GM23338 (cell line): Measurements from ENCODE around the gene MAD1L1. TPM values are rescaled to one million over a fixed set of nuclear protein-coding genes. Genes with fewer than 3 reads are reported as not detected.

Source experiments
- ATAC-seq: fragments of 200-7000 bp; cut with Tn5 transposase; 3 replicates; pipeline ENCODE4 v1.9.1; 2020
- DNase-seq: peaks from one replicate; pipeline ENCODE4 v3.0.0-alpha.2; 2015; ENCODE audit warnings: low spot score
- H2AFZ ChIP-seq: fragments of 200-600 bp; sonication (generic); 2 replicates; pipeline ENCODE4 v1.8.0; 2016; ENCODE audit warnings: antibody characterized with exemption, mild to moderate bottlenecking, moderate library complexity
- H3F3A ChIP-seq: fragments of 200-600 bp; sonication (generic); replicated peaks from 2 replicates; pipeline ENCODE4 v1.8.0; 2017; ENCODE audit warnings: antibody characterized with exemption, mixed run types, low read depth
- H3K27ac ChIP-seq: fragments of 200-600 bp; sonication (generic); 2 replicates; pipeline ENCODE4 v1.6.1; 2016; ENCODE audit warnings: low read depth
- H3K27me3 ChIP-seq: fragments of 200-600 bp; sonication (generic); 2 replicates; pipeline ENCODE4 v1.8.0; 2016; ENCODE audit warnings: mild to moderate bottlenecking, mixed run types, moderate library complexity; ENCODE audit not compliant: insufficient read depth
- H3K36me3 ChIP-seq: fragments of 200-600 bp; sonication (generic); 2 replicates; pipeline ENCODE4 v1.8.0; 2016; ENCODE audit warnings: mild to moderate bottlenecking; ENCODE audit not compliant: insufficient read depth
- H3K4me1 ChIP-seq: fragments of 200-600 bp; sonication (generic); 2 replicates; pipeline ENCODE4 v1.8.0; 2016; ENCODE audit warnings: mild to moderate bottlenecking, moderate library complexity; ENCODE audit not compliant: insufficient read depth
- H3K4me2 ChIP-seq: fragments of 200-600 bp; sonication (generic); 2 replicates; pipeline ENCODE4 v1.7.1; 2017; ENCODE audit warnings: mixed run types
- H3K4me3 ChIP-seq: fragments of 200-600 bp; sonication (generic); 2 replicates; pipeline ENCODE4 v1.6.1; 2016; ENCODE audit warnings: mixed run types
- H3K79me2 ChIP-seq: fragments of 200-600 bp; sonication (generic); replicated peaks from 2 replicates; pipeline ENCODE4 v1.8.0; 2017; ENCODE audit warnings: mild to moderate bottlenecking; ENCODE audit not compliant: insufficient read depth
- H3K9me2 ChIP-seq: fragments of 200-600 bp; sonication (generic); 2 replicates; pipeline ENCODE4 v1.8.0; 2017; ENCODE audit not compliant: insufficient read depth
- H4K20me1 ChIP-seq: fragments of 200-600 bp; sonication (generic); replicated peaks from 2 replicates; pipeline ENCODE4 v1.8.0; 2017; ENCODE audit warnings: mild to moderate bottlenecking; ENCODE audit not compliant: insufficient read depth
- H3K27ac Mint-ChIP-seq: 2 replicates; pipeline ENCODE4 v1.8.0; 2020; ENCODE audit warnings: inconsistent platforms, mild to moderate bottlenecking, moderate library complexity, mixed read lengths
- H3K27me3 Mint-ChIP-seq: 3 replicates; pipeline ENCODE4 v1.8.0; 2022; ENCODE audit warnings: low read depth, mild to moderate bottlenecking, moderate library complexity, mixed read lengths, inconsistent platforms; ENCODE audit not compliant: insufficient read depth, poor library complexity
- H3K36me3 Mint-ChIP-seq: 3 replicates; pipeline ENCODE4 v1.8.0; 2021; ENCODE audit warnings: low read depth, mild to moderate bottlenecking, inconsistent platforms, moderate library complexity, mixed read lengths
- H3K4me1 Mint-ChIP-seq: 3 replicates; pipeline ENCODE4 v1.8.0; 2020; ENCODE audit warnings: mild to moderate bottlenecking, inconsistent platforms, mixed read lengths
- H3K4me3 Mint-ChIP-seq: 3 replicates; pipeline ENCODE4 v1.8.0; 2021; ENCODE audit warnings: moderate library complexity, mild to moderate bottlenecking, inconsistent platforms, mixed read lengths
- H3K9me3 Mint-ChIP-seq: 3 replicates; pipeline ENCODE4 v1.8.0; 2020; ENCODE audit warnings: moderate library complexity, mild to moderate bottlenecking, inconsistent platforms, mixed read lengths
- CREB1 ChIP-seq: fragments of 250-450 bp; sonication (Bioruptor Pico); IDR thresholded peaks from 2 replicates; pipeline ENCODE4 v1.5.0; 2020; ENCODE audit warnings: low read depth, mild to moderate bottlenecking, moderate library complexity
- CTCF ChIP-seq, 2 experiments: fragments of 200-600 bp in 1 of 2; sonication (generic) in 1 of 2; conservative IDR thresholded peaks; 2 replicates each; pipeline versions ENCODE4 v1.5.1 to v1.6.1; 2016 to 2017; ENCODE audit warnings: antibody characterized with exemption in 2 of 2, low read depth in 2 of 2, mild to moderate bottlenecking in 2 of 2, moderate library complexity in 1 of 2
- EZH2phosphoT487 ChIP-seq: fragments of 200-600 bp; sonication (generic); IDR thresholded peaks from one replicate; pipeline ENCODE4 v1.8.1; 2018; ENCODE audit warnings: antibody characterized with exemption; ENCODE audit not compliant: unreplicated experiment
- NANOG ChIP-seq: IDR thresholded peaks from 2 replicates; pipeline ENCODE4 v1.6.1; 2016; ENCODE audit warnings: antibody characterized with exemption, borderline replicate concordance
- REST ChIP-seq: IDR thresholded peaks from one replicate; pipeline ENCODE4 v1.6.1; 2018; ENCODE audit warnings: antibody characterized with exemption; ENCODE audit not compliant: unreplicated experiment
- STAT1 ChIP-seq: IDR thresholded peaks from one replicate; pipeline ENCODE4 v1.6.1; 2016; ENCODE audit warnings: antibody characterized with exemption; ENCODE audit not compliant: unreplicated experiment
- polyA plus RNA-seq: library from polyadenylated mRNA; unstranded; fragments of >200 nt; fragmentation: Nextera tagmentation; extraction: Ambion mirVana; gene quantifications from 2 replicates; pipeline ENCODE4 v1.2.1, GENCODE V29; 2016
- total RNA-seq: library from RNA; depleted of rRNA; stranded (reverse); fragments of >200 nt; shearing (Covaris generic); gene quantifications from 2 replicates; pipeline ENCODE4 v1.2.3, GENCODE V29; 2014
- TF ChIP-seq, protein P1 (sequence below): IDR thresholded peaks from 2 replicates; pipeline ENCODE4 v1.6.1; 2016; ENCODE audit warnings: antibody characterized with exemption

Gene MAD1L1
- total and polyA plus RNA-seq, 2 experiments from 2014 or later, result 40.3 to 59.3 TPM

DNA sequence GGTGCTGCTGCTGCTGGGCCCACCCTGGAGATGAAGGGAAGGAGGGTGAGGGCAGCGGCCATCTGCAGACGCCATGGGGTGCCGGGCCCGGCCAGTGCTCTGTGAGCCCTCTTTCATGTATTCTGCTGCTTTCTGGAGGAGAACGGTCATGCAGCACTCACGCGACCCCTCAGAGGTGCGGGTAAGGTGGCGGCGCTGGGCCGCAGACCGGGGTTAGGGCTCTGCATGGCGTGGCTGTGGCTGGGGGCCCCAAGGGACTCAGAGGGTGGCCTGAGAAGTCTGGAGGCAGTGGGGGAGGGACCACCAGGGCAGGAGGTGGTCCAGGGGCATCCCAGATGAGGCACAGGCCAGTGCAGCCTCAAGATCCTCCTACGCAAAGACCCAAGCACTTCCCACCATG lies 287.2 kb downstream of the MAD1L1 start:
- no peak overlapping the region for H3K4me3 ChIP-seq
- Mint-ChIP-seq H3K4me1 (peaks cover 21% of the 10 kb centered on the region), H3K27ac (peak overlapping the region; percentile 59; the same call in 1 of the 2 replicates), H3K9me3 (no peaks in the 10 kb centered on the region; the same call in 2 of the 3 replicates), H3K27me3 (peaks cover 20% of the 10 kb centered on the region), H3K4me3 (no peak overlapping the region), H3K36me3 (no peaks in the 10 kb centered on the region)
- H3K79me2 ChIP-seq, result no peaks in the 10 kb centered on the region
- no peak overlapping the region for H2AFZ ChIP-seq
- H3K27me3 ChIP-seq, result no peaks in the 10 kb centered on the region
- ATAC-seq, result no peak
- H3K9me2 ChIP-seq, result no peaks in the 10 kb centered on the region
- no peaks in the 10 kb centered on the region for H3F3A ChIP-seq
- TF ChIP-seq NANOG, result no peak
- no peak for TF ChIP-seq EZH2phosphoT487
- TF ChIP-seq STAT1, result no peak
- no peak for TF ChIP-seq REST
- H3K4me1 ChIP-seq, result no peaks in the 10 kb centered on the region
- no peak overlapping the region for H3K27ac ChIP-seq
- DNase-seq, result no peak
- no peaks in the 10 kb centered on the region for H3K36me3 ChIP-seq
- H4K20me1 ChIP-seq, result no peaks in the 10 kb centered on the region; the same call in 1 of the 2 replicates
- no peak overlapping the region for H3K4me2 ChIP-seq

- no peaks in the 10 kb centered on the region for H3K79me2 ChIP-seq
- H3K36me3 Mint-ChIP-seq, result no peaks in the 10 kb centered on the region; the same call in 2 of the 3 replicates
- H3F3A ChIP-seq, result no peaks in the 10 kb centered on the region
- no peaks in the 10 kb centered on the region for H3K36me3 ChIP-seq
- H3K27me3 Mint-ChIP-seq, result peaks cover 18% of the 10 kb centered on the region
- no peak for ATAC-seq
- peak overlapping the region; percentile 14; the same call in 1 of the 2 replicates for H3K27ac Mint-ChIP-seq
- no peaks in the 10 kb centered on the region; the same call in 1 of the 2 replicates for H4K20me1 ChIP-seq
- no peaks in the 10 kb centered on the region for H3K4me1 ChIP-seq
- H3K9me3 Mint-ChIP-seq, result no peaks in the 10 kb centered on the region; the same call in 2 of the 3 replicates
- no peaks in the 10 kb centered on the region for H3K9me2 ChIP-seq
- H3K27ac ChIP-seq, result no peak overlapping the region
- TF ChIP-seq EZH2phosphoT487, result no peak
- no peak overlapping the region for H2AFZ ChIP-seq
- H3K4me2 ChIP-seq, result no peak overlapping the region
- no peaks in the 10 kb centered on the region for H3K27me3 ChIP-seq
- no peak for DNase-seq
- H3K4me1 Mint-ChIP-seq, result peaks cover 21% of the 10 kb centered on the region
- H3K4me3 ChIP-seq, result no peak overlapping the region
- no peak overlapping the region for H3K4me3 Mint-ChIP-seq
Measured at GRCh38 chr7:1944619-1945210, 288.0 kb downstream of the MAD1L1 start.

GRCh38 chr7:1943933-1944618 lies 288.7 kb downstream of the MAD1L1 start:
- H4K20me1 ChIP-seq, result no peaks in the 10 kb centered on the region; the same call in 1 of the 2 replicates
- H3K27me3 ChIP-seq, result no peaks in the 10 kb centered on the region
- peaks cover 1% of the 10 kb centered on the region; the same call in 2 of the 3 replicates for H3K9me3 Mint-ChIP-seq
- no peaks in the 10 kb centered on the region for H3K79me2 ChIP-seq
- peak overlapping the region; percentile 14; the same call in 1 of the 2 replicates for H3K27ac Mint-ChIP-seq
- H3F3A ChIP-seq, result no peaks in the 10 kb centered on the region
- H3K27me3 Mint-ChIP-seq, result peaks cover 18% of the 10 kb centered on the region
- H3K9me2 ChIP-seq, result no peaks in the 10 kb centered on the region
- no peaks in the 10 kb centered on the region for H3K36me3 ChIP-seq
- H3K4me3 Mint-ChIP-seq, result no peak overlapping the region; the same call in 2 of the 3 replicates
- DNase-seq (peak; percentile 53), ATAC-seq (peak; percentile 23)
- no peak overlapping the region for H3K27ac ChIP-seq
- H2AFZ ChIP-seq, result no peak overlapping the region
- peaks cover 1% of the 10 kb centered on the region; the same call in 2 of the 3 replicates for H3K36me3 Mint-ChIP-seq
- H3K4me3 ChIP-seq, result no peak overlapping the region
- H3K4me1 ChIP-seq, result no peaks in the 10 kb centered on the region
- H3K4me1 Mint-ChIP-seq, result peaks cover 21% of the 10 kb centered on the region
- H3K4me2 ChIP-seq, result no peak overlapping the region
- TF ChIP-seq, protein P1, sequence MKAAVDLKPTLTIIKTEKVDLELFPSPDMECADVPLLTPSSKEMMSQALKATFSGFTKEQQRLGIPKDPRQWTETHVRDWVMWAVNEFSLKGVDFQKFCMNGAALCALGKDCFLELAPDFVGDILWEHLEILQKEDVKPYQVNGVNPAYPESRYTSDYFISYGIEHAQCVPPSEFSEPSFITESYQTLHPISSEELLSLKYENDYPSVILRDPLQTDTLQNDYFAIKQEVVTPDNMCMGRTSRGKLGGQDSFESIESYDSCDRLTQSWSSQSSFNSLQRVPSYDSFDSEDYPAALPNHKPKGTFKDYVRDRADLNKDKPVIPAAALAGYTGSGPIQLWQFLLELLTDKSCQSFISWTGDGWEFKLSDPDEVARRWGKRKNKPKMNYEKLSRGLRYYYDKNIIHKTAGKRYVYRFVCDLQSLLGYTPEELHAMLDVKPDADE, result no peak
- TF ChIP-seq CTCF (conservative IDR thresholded peaks at IDR 0.05; ENCODE audit: low read depth in 2 of 2), result no peak
- no peak for TF ChIP-seq CREB1 (CRISPR knock-in tag)
